Kidney capillary endothelial cell (primary cell): ENCODE data around the gene SSH2.
A peak's percentile ranks its signal among the peaks of the same experiment; 100 is the strongest.

ENCODE experiments used
- DNase-seq: peaks from one replicate; pipeline ENCODE4 v3.0.0-alpha.2; 2018; ENCODE audit warnings: low spot score

Gene SSH2

GRCh38 chr17:29838961-29839360 is 91.1 kb downstream of the SSH2 start:
- no peak for DNase-seq

GRCh38 chr17:29837531-29837930 is 92.5 kb downstream of the SSH2 start:
- DNase-seq: no peak

- DNase-seq: no peak
Measured at GRCh38 chr17:29836643-29837042, 93.4 kb downstream of the SSH2 start.

- no peak for DNase-seq
Measured at GRCh38 chr17:29835435-29836351, 94.3 kb downstream of the SSH2 start.

GRCh38 chr17:29833801-29834200 is 96.2 kb downstream of the SSH2 start:
- DNase-seq: no peak

- peak; percentile 26 for DNase-seq
Measured at GRCh38 chr17:29828676-29829284, 101.2 kb downstream of the SSH2 start.

- no peak for DNase-seq
Measured at GRCh38 chr17:29827179-29827578, 102.8 kb downstream of the SSH2 start.

- DNase-seq: no peak
Measured at GRCh38 chr17:29826114-29826692, 103.8 kb downstream of the SSH2 start.

GRCh38 chr17:29825604-29826003 is 104.4 kb downstream of the SSH2 start:
- no peak for DNase-seq

- DNase-seq: no peak
Measured at GRCh38 chr17:29821897-29822296, 108.1 kb downstream of the SSH2 start.

GRCh38 chr17:29820425-29820824 is 109.6 kb downstream of the SSH2 start:
- DNase-seq: no peak

- peak; percentile 73 for DNase-seq
Measured at GRCh38 chr17:29807520-29808361, 122.3 kb downstream of the SSH2 start.

GRCh38 chr17:29802246-29802645 is 127.8 kb downstream of the SSH2 start:
- DNase-seq: no peak

GRCh38 chr17:29800457-29800856 is 129.6 kb downstream of the SSH2 start:
- no peak for DNase-seq

GRCh38 chr17:29796652-29797051 is 133.4 kb downstream of the SSH2 start:
- DNase-seq: no peak

- no peak for DNase-seq
Measured at GRCh38 chr17:29793501-29793900, 136.5 kb downstream of the SSH2 start.

- no peak for DNase-seq
Measured at GRCh38 chr17:29791336-29792080, 138.5 kb downstream of the SSH2 start.

- no peak for DNase-seq
Measured at GRCh38 chr17:29789196-29790170, 140.5 kb downstream of the SSH2 start.

GRCh38 chr17:29787995-29788394 is 142.0 kb downstream of the SSH2 start:
- DNase-seq: no peak

GRCh38 chr17:29782917-29783316 is 147.1 kb downstream of the SSH2 start:
- no peak for DNase-seq
